Measurements from ENCODE around the gene APBA3.

DNA sequence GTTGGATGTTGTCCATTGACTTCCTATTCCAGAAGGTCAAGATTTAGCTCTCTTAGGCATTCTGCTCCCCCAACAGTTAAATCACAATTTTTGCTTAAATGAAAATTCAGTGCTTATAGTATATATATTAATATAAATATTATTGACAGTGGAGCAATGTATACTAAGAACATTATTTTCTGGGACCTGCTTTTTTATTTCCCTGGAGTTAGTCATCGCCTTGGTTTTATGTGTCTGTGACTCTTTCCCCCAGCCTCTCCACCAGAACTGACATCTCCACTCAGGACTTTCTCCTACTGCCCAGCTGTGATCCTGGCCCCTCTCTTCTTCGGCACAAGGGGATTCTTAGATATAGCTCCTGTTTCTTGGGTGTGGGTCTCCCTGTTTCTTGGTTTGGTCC lies 34.9 kb upstream of the APBA3 start:
- TF ChIP-seq, protein P1, sequence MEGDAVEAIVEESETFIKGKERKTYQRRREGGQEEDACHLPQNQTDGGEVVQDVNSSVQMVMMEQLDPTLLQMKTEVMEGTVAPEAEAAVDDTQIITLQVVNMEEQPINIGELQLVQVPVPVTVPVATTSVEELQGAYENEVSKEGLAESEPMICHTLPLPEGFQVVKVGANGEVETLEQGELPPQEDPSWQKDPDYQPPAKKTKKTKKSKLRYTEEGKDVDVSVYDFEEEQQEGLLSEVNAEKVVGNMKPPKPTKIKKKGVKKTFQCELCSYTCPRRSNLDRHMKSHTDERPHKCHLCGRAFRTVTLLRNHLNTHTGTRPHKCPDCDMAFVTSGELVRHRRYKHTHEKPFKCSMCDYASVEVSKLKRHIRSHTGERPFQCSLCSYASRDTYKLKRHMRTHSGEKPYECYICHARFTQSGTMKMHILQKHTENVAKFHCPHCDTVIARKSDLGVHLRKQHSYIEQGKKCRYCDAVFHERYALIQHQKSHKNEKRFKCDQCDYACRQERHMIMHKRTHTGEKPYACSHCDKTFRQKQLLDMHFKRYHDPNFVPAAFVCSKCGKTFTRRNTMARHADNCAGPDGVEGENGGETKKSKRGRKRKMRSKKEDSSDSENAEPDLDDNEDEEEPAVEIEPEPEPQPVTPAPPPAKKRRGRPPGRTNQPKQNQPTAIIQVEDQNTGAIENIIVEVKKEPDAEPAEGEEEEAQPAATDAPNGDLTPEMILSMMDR (IDR thresholded peaks at IDR 0.05) = no peak
- no peak for TF ChIP-seq POLR2AphosphoS5 (IDR thresholded peaks at IDR 0.05; ENCODE audit: low read depth, low read length)
- TF ChIP-seq, protein P2, sequence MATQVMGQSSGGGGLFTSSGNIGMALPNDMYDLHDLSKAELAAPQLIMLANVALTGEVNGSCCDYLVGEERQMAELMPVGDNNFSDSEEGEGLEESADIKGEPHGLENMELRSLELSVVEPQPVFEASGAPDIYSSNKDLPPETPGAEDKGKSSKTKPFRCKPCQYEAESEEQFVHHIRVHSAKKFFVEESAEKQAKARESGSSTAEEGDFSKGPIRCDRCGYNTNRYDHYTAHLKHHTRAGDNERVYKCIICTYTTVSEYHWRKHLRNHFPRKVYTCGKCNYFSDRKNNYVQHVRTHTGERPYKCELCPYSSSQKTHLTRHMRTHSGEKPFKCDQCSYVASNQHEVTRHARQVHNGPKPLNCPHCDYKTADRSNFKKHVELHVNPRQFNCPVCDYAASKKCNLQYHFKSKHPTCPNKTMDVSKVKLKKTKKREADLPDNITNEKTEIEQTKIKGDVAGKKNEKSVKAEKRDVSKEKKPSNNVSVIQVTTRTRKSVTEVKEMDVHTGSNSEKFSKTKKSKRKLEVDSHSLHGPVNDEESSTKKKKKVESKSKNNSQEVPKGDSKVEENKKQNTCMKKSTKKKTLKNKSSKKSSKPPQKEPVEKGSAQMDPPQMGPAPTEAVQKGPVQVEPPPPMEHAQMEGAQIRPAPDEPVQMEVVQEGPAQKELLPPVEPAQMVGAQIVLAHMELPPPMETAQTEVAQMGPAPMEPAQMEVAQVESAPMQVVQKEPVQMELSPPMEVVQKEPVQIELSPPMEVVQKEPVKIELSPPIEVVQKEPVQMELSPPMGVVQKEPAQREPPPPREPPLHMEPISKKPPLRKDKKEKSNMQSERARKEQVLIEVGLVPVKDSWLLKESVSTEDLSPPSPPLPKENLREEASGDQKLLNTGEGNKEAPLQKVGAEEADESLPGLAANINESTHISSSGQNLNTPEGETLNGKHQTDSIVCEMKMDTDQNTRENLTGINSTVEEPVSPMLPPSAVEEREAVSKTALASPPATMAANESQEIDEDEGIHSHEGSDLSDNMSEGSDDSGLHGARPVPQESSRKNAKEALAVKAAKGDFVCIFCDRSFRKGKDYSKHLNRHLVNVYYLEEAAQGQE (IDR thresholded peaks at IDR 0.05; ENCODE audit: insufficient read depth in 1 of 2, low read depth in 2 of 2, low read length in 1 of 2) = no peak
- TF ChIP-seq TCF7L2 (IDR thresholded peaks at IDR 0.05; ENCODE audit: low read depth, low read length) = no peak

Data from Panc1 (cell line).